Brain microvascular endothelial cell (primary cell): ENCODE data around the gene MIOS.

Experiments used
- DNase-seq: peaks from one replicate; pipeline ENCODE4 v3.0.0-alpha.2; 2020
- H3K27ac ChIP-seq: fragments of 250-450 bp; sonication (Bioruptor Pico); 2 replicates; pipeline ENCODE4 v1.5.1; 2020; ENCODE audit warnings: mild to moderate bottlenecking, moderate library complexity
- H3K27me3 ChIP-seq: fragments of 250-450 bp; sonication (Bioruptor Pico); replicated peaks from 2 replicates; pipeline ENCODE4 v1.5.1; 2020; ENCODE audit warnings: mild to moderate bottlenecking
- H3K36me3 ChIP-seq: fragments of 250-450 bp; sonication (Bioruptor Pico); replicated peaks from 2 replicates; pipeline ENCODE4 v1.5.1; 2020; ENCODE audit warnings: mild to moderate bottlenecking
- H3K4me3 ChIP-seq: 2 replicates; pipeline ENCODE4 v1.5.1; 2011; ENCODE audit warnings: low read depth, mild to moderate bottlenecking, control low read depth, low read length, moderate library complexity
- CTCF ChIP-seq: IDR thresholded peaks from 2 replicates; pipeline ENCODE4 v1.5.1; 2011; ENCODE audit warnings: low read depth, mild to moderate bottlenecking, moderate library complexity, low read length, control low read depth, inconsistent platforms; ENCODE audit errors: missing control alignments
- in situ Hi-C: cut with HindIII; loops from 2 replicates; pipeline ENCODE4 v1.10.0; 2017; ENCODE audit warnings: low sequenced_read_pairs, low pct_ligation_motif_present

MIOS gene

GRCh38 chr7:7577888-7578287, 11.2 kb downstream of the MIOS start:
- no peak for DNase-seq
- no peak for TF ChIP-seq CTCF
- in situ Hi-C loops, result no loop called here
- no peak overlapping the region for H3K27ac ChIP-seq
- H3K4me3 ChIP-seq, result no peak overlapping the region
- no peaks in the 10 kb centered on the region for H3K27me3 ChIP-seq
- H3K36me3 ChIP-seq, result peaks cover 3% of the 10 kb centered on the region

- in situ Hi-C loops, result no loop called here
- no peak for TF ChIP-seq CTCF
- DNase-seq, result no peak
- Histone ChIP-seq H3K36me3 (no peaks in the 10 kb centered on the region), H3K27me3 (no peaks in the 10 kb centered on the region), H3K4me3 (no peak overlapping the region), H3K27ac (no peak overlapping the region)
Measured at GRCh38 chr7:7579638-7580037, 13.0 kb downstream of the MIOS start.

GRCh38 chr7:7581531-7582179, 15.0 kb downstream of the MIOS start:
- no peaks in the 10 kb centered on the region for H3K27me3 ChIP-seq
- DNase-seq, result no peak
- TF ChIP-seq CTCF, result no peak
- H3K27ac ChIP-seq, result no peak overlapping the region
- no peaks in the 10 kb centered on the region for H3K36me3 ChIP-seq
- in situ Hi-C loops, result no loop called here
- H3K4me3 ChIP-seq, result no peak overlapping the region

- Histone ChIP-seq H3K36me3 (no peaks in the 10 kb centered on the region), H3K27ac (no peak overlapping the region), H3K4me3 (no peak overlapping the region), H3K27me3 (no peaks in the 10 kb centered on the region)
- DNase-seq, result no peak
- in situ Hi-C loops, result no loop called here
- no peak for TF ChIP-seq CTCF
Measured at GRCh38 chr7:7582596-7582995, 15.9 kb downstream of the MIOS start.

- Histone ChIP-seq H3K36me3 (no peaks in the 10 kb centered on the region), H3K27me3 (no peaks in the 10 kb centered on the region), H3K27ac (no peak overlapping the region), H3K4me3 (no peak overlapping the region)
- no peak for TF ChIP-seq CTCF
- in situ Hi-C loops, result no loop called here
- DNase-seq, result no peak
Measured at GRCh38 chr7:7583731-7584130, 17.0 kb downstream of the MIOS start.

- Histone ChIP-seq H3K36me3 (no peaks in the 10 kb centered on the region), H3K27ac (no peak overlapping the region), H3K4me3 (no peak overlapping the region), H3K27me3 (no peaks in the 10 kb centered on the region)
- DNase-seq, result no peak
- TF ChIP-seq CTCF, result no peak
- in situ Hi-C loops, result no loop called here
Measured at GRCh38 chr7:7584653-7585052, 18.0 kb downstream of the MIOS start.
